RWPE2 (cell line): ENCODE results near the gene SNRPA.

Source experiments
- ATAC-seq: fragments of 200-7000 bp; cut with Tn5 transposase; 3 replicates; pipeline ENCODE4 v1.9.1; 2021; ENCODE audit warnings: low read depth
- DNase-seq: peaks from one replicate; pipeline ENCODE4 v3.0.0-alpha.2; 2020; ENCODE audit warnings: low spot score
- H3K27ac ChIP-seq: fragments of 450-650 bp; 2 replicates; pipeline ENCODE4 v1.5.1; 2017; ENCODE audit warnings: mild to moderate bottlenecking; ENCODE audit not compliant: poor library complexity, severe bottlenecking
- H3K27me3 ChIP-seq: fragments of 250-450 bp; sonication (Bioruptor Pico); 2 replicates; pipeline ENCODE4 v1.5.1; 2021; ENCODE audit warnings: mild to moderate bottlenecking, moderate library complexity; ENCODE audit not compliant: insufficient read depth, poor library complexity, severe bottlenecking
- H3K36me3 ChIP-seq: fragments of 250-450 bp; sonication (Bioruptor Pico); 2 replicates; pipeline ENCODE4 v1.5.1; 2020; ENCODE audit warnings: low read depth, mild to moderate bottlenecking, moderate library complexity
- H3K4me1 ChIP-seq: fragments of 250-450 bp; sonication (Bioruptor Pico); 2 replicates; pipeline ENCODE4 v1.5.1; 2021; ENCODE audit warnings: mild to moderate bottlenecking, moderate library complexity; ENCODE audit not compliant: insufficient read depth, poor library complexity, severe bottlenecking
- H3K4me3 ChIP-seq: fragments of 250-450 bp; sonication (Bioruptor Pico); 2 replicates; pipeline ENCODE4 v1.5.1; 2021; ENCODE audit warnings: mild to moderate bottlenecking, moderate library complexity; ENCODE audit not compliant: severe bottlenecking
- H3K9me3 ChIP-seq: fragments of 250-450 bp; sonication (Bioruptor Pico); 2 replicates; pipeline ENCODE4 v1.5.1; 2021; ENCODE audit warnings: mild to moderate bottlenecking, moderate library complexity; ENCODE audit not compliant: severe bottlenecking
- CTCF ChIP-seq: fragments of 450-650 bp; IDR thresholded peaks from one replicate; pipeline ENCODE4 v1.5.1; 2017; ENCODE audit warnings: mild to moderate bottlenecking, moderate library complexity; ENCODE audit not compliant: poor library complexity, severe bottlenecking

SNRPA gene

GRCh38 chr19:40800997-40801377 lies 50.0 kb downstream of the SNRPA start:
- Histone ChIP-seq H3K9me3 (no peaks in the 10 kb centered on the region), H3K4me1 (peaks cover 31% of the 10 kb centered on the region), H3K36me3 (peaks cover 51% of the 10 kb centered on the region), H3K27me3 (no peaks in the 10 kb centered on the region), H3K4me3 (no peak overlapping the region), H3K27ac (no peak overlapping the region)
- TF ChIP-seq CTCF: no peak
- DNase-seq (no peak), ATAC-seq (no peak)

GRCh38 chr19:40801426-40802299 lies 50.7 kb downstream of the SNRPA start:
- DNase-seq: no peak
- no peak for ATAC-seq
- Histone ChIP-seq H3K36me3 (peaks cover 56% of the 10 kb centered on the region), H3K4me1 (peaks cover 31% of the 10 kb centered on the region), H3K27ac (peak overlapping the region; percentile 18), H3K4me3 (no peak overlapping the region), H3K27me3 (no peaks in the 10 kb centered on the region), H3K9me3 (no peaks in the 10 kb centered on the region)
- TF ChIP-seq CTCF: no peak

GRCh38 chr19:40802300-40803169 lies 51.5 kb downstream of the SNRPA start:
- ATAC-seq (no peak), DNase-seq (no peak)
- no peak for TF ChIP-seq CTCF
- Histone ChIP-seq H3K4me1 (peaks cover 31% of the 10 kb centered on the region), H3K9me3 (no peaks in the 10 kb centered on the region), H3K4me3 (no peak overlapping the region), H3K36me3 (peaks cover 62% of the 10 kb centered on the region), H3K27ac (peak overlapping the region; percentile 18), H3K27me3 (no peaks in the 10 kb centered on the region)

- H3K9me3 ChIP-seq: no peaks in the 10 kb centered on the region
- H3K4me1 ChIP-seq: peaks cover 31% of the 10 kb centered on the region
- ATAC-seq (no peak), DNase-seq (no peak)
- no peaks in the 10 kb centered on the region for H3K27me3 ChIP-seq
- TF ChIP-seq CTCF: no peak
- peaks cover 70% of the 10 kb centered on the region for H3K36me3 ChIP-seq
- H3K27ac ChIP-seq: peak overlapping the region; percentile 18
- no peak overlapping the region for H3K4me3 ChIP-seq
These were observed 52.3 kb downstream of the SNRPA start for GRCh38 chr19:40803170-40803856.
